Type B pancreatic cell (in vitro differentiated cells): ENCODE results near the gene RELT. TPM values are rescaled to one million over a fixed set of nuclear protein-coding genes. Genes with fewer than 3 reads are reported as not detected.

Experiments
- DNase-seq: peaks from one replicate; pipeline ENCODE4 v3.0.0; 2021; ENCODE audit warnings: mixed read lengths; ENCODE audit not compliant: unreplicated experiment; ENCODE audit errors: extremely low spot score
- H3K27ac Mint-ChIP-seq: 2 replicates; pipeline ENCODE4 v1.8.0; 2021; ENCODE audit warnings: mild to moderate bottlenecking, mixed read lengths
- H3K27me3 Mint-ChIP-seq: 2 replicates; pipeline ENCODE4 v1.8.0; 2021; ENCODE audit warnings: mixed read lengths
- H3K36me3 Mint-ChIP-seq: 2 replicates; pipeline ENCODE4 v1.8.0; 2021; ENCODE audit warnings: mixed read lengths
- H3K4me1 Mint-ChIP-seq: one replicate; pipeline ENCODE4 v1.8.0; 2021; ENCODE audit warnings: mixed read lengths; ENCODE audit not compliant: unreplicated experiment
- H3K4me3 Mint-ChIP-seq: 2 replicates; pipeline ENCODE4 v1.8.0; 2021; ENCODE audit warnings: mild to moderate bottlenecking, mixed read lengths
- H3K9me3 Mint-ChIP-seq: 2 replicates; pipeline ENCODE4 v1.8.0; 2021; ENCODE audit warnings: mixed read lengths
- CTCF ChIP-seq: fragments of 200-600 bp; sonication (generic); conservative IDR thresholded peaks from 2 replicates; pipeline ENCODE4 v1.5.0; 2021; ENCODE audit warnings: antibody characterized with exemption, mild to moderate bottlenecking
- total RNA-seq: library from RNA; stranded (reverse); gene quantifications from 2 replicates; pipeline ENCODE4 v1.2.1, GENCODE V29; 2021; ENCODE audit warnings: low replicate concordance

RELT gene
- total RNA-seq, 1 donor from 2014 or later, result 8.5 TPM

GRCh38 chr11:73384125-73384441 lies 7.9 kb downstream of the RELT start:
- H3K4me1 Mint-ChIP-seq, result peaks cover 32% of the 10 kb centered on the region
- DNase-seq, result no peak
- no peak for TF ChIP-seq CTCF
- H3K9me3 Mint-ChIP-seq, result no peaks in the 10 kb centered on the region
- no peaks in the 10 kb centered on the region for H3K36me3 Mint-ChIP-seq
- no peak overlapping the region for H3K4me3 Mint-ChIP-seq
- H3K27ac Mint-ChIP-seq, result peak overlapping the region; percentile 39
- no peaks in the 10 kb centered on the region for H3K27me3 Mint-ChIP-seq

DNA sequence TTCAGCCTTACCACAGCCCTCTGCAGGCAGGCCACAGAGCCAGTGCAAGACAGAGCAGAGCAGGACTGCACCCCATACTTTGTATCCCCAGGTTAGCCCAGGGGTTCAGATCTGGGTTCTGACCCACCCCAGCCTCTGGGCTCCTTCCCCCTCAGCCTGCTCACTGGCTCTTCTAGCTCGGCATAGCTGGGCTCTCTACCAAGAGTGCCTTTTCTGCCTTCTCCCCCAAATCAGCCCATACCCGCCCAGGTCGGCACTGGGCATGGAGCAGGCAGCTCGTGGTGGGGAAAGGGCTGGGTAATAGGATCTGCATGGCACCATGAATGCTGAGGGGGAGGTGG lies 8.3 kb downstream of the RELT start:
- H3K9me3 Mint-ChIP-seq, result no peaks in the 10 kb centered on the region
- H3K36me3 Mint-ChIP-seq, result no peaks in the 10 kb centered on the region
- TF ChIP-seq CTCF, result no peak
- DNase-seq, result no peak
- no peak overlapping the region for H3K4me3 Mint-ChIP-seq
- peaks cover 32% of the 10 kb centered on the region for H3K4me1 Mint-ChIP-seq
- H3K27me3 Mint-ChIP-seq, result no peaks in the 10 kb centered on the region
- peak overlapping the region; percentile 39 for H3K27ac Mint-ChIP-seq

GRCh38 chr11:73384872-73385689 lies 8.9 kb downstream of the RELT start:
- no peak for TF ChIP-seq CTCF
- H3K9me3 Mint-ChIP-seq, result no peaks in the 10 kb centered on the region
- no peaks in the 10 kb centered on the region for H3K36me3 Mint-ChIP-seq
- H3K4me1 Mint-ChIP-seq, result peaks cover 37% of the 10 kb centered on the region
- H3K4me3 Mint-ChIP-seq, result no peak overlapping the region
- no peaks in the 10 kb centered on the region for H3K27me3 Mint-ChIP-seq
- DNase-seq, result no peak
- H3K27ac Mint-ChIP-seq, result peak overlapping the region; percentile 66

DNA sequence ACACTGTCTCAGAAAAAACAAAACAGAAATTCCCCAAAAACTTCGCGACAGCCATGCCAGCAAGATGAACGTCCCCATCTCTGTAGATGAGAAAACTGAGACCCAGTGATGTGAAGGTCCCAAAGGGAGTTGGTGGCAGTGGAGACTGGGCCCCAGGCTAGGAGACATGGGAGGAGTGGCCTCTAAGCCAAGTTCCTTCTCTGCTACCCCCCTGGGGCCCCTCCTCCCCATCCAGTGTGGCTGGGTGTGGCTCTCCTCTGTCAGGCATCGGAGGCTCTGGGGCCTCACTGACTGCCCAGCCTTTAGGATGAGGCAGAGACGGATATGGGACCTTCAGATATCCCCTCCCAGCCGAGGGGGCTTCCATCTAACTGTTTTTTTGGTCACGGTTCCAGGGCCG lies 9.8 kb downstream of the RELT start:
- Mint-ChIP-seq H3K4me3 (no peak overlapping the region), H3K27ac (peak overlapping the region; percentile 66), H3K4me1 (peaks cover 37% of the 10 kb centered on the region), H3K36me3 (no peaks in the 10 kb centered on the region), H3K27me3 (no peaks in the 10 kb centered on the region), H3K9me3 (no peaks in the 10 kb centered on the region)
- DNase-seq, result no peak
- TF ChIP-seq CTCF, result no peak

GRCh38 chr11:73386546-73386945 lies 10.3 kb downstream of the RELT start:
- Mint-ChIP-seq H3K36me3 (no peaks in the 10 kb centered on the region), H3K9me3 (no peaks in the 10 kb centered on the region), H3K27me3 (no peaks in the 10 kb centered on the region), H3K4me3 (no peak overlapping the region), H3K27ac (no peak overlapping the region), H3K4me1 (peaks cover 37% of the 10 kb centered on the region)
- no peak for TF ChIP-seq CTCF
- DNase-seq, result no peak
